GM15510 (cell line): ENCODE data around the gene PDCD1LG2.

Experiments
- POLR2A ChIP-seq: IDR thresholded peaks from 3 replicates; pipeline ENCODE4 v1.6.1; 2011; ENCODE audit warnings: borderline replicate concordance; ENCODE audit not compliant: insufficient read length; ENCODE audit errors: extremely low read depth

PDCD1LG2 gene

DNA sequence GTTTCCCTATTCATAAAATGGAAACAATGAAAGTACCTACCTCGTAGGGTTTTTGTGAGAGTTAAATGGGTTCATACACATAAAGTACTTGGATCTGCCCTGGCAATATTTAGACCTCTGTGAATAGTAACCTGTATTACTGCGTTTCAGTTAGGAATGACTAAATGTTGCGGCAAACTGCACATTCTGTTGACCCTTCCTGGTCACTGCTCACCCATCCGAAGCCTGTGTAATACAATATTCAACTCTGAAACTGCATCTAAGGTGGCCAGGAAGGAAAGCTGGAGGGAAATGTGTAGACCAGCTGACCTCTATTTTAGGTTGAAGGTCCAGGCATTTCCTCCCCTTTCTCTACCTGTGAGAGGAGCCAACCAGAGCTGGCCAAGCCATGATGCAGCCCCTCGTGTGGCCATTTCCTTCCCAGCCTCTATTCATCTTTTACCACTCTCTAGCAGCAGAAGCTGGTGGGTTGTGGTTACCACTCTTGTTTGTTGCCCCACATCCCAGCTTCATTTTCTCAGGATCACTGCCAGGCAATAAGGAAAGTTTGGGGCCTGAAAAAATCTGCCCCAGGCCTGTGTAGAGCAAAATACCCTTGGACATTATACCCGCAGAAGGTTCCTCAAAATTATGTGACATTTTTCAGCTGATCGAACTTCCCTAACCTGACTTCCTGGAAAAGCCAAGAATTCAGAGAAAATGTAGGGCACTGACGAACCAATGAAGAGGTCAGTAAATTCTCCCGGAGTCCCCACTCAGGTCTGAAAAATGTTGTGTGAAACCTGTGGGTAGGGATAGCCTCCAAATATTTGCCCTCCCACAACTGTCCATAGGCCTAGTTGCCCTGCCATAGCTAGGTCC is 20.5 kb upstream of the PDCD1LG2 start:
- no peak for TF ChIP-seq POLR2A

DNA sequence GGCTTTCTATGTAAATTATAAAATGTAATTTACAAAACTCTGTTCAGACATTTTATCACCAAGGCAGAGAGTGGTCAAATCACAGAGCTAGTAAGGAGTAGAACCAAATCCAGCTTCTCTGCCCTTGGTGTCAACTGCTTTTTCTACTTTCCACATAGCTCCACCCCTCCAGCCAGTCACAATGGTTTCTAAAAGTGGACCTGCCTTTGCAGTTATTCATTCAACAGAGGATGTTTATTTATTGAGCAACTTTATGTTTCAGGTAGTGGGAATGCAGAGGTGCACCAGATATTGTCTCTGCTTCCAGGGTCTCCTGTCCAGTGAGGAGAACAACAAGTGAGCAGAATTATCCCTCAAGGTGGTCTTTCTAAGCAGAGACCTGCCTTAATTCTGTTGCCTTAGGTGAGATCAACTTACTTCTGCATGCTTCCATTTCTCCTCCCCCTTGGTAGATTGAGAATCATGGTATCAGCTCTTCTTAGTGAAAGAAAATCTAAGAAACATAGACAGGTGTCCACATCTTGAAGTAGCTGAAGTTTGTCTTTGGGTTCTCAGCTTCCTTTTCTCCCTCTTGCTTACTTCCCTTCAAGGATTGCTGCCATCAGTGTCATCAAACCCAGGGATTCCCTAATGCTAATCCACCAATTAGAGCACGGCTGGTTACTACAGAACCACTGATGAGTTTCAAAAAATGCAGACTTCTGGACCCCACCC is 17.2 kb upstream of the PDCD1LG2 start:
- no peak for TF ChIP-seq POLR2A

DNA sequence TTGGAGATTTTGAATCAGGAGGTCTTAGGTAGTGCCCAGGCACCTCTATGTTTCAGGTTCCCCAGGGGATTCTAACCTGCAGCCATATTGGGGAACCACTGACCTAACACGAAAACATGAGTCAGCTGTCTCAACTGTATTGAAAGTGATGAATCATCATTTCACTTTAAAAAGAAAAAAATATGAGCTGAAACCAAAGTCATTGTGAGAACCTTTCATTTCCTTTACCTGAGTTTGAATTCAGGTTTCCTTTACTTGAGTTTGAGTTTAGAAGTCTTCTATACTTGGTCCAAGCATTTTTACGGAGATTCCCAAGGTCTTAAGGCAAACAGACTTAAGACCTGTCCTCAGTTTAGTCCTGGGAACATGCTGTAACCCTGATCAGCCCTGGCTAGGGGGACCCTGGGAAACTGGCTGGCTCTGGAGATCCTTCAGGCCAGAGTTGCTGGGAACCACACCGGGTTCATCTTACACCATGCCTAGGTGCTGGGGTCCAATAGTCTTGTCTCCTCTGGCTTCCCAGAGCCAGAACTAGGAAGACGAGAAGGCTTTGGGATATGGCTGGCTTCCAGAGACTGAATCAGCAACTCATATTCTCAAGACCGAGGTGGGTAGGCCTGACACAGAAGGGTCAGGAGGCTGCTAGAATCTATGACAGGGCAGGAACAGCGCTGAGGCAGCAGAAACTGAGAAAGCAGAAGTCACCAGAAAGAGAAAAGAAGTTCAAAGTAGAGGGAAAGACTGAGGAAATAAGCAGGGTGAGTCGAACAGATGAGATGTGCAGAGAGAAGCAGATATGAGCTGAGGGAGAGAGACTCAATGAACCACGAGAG is 16.4 kb upstream of the PDCD1LG2 start:
- TF ChIP-seq POLR2A, result no peak

DNA sequence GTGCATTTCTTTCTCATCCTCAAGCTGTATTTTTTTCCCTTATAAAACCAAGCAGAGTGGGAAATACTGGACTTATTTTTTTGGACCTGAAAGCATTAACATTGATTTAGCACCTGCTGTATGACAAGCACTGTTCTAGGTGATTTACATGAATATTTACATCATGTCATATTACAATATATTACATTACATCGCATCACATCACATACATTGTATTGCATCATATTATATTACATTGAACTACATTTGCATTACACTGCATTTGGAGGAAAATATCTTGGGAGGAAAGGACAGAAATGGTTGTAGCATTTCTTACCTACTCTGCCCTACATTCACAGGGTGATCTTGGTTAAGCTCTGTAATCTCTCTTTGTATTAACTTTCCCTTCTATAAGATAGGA is 11.2 kb upstream of the PDCD1LG2 start:
- no peak for TF ChIP-seq POLR2A

DNA sequence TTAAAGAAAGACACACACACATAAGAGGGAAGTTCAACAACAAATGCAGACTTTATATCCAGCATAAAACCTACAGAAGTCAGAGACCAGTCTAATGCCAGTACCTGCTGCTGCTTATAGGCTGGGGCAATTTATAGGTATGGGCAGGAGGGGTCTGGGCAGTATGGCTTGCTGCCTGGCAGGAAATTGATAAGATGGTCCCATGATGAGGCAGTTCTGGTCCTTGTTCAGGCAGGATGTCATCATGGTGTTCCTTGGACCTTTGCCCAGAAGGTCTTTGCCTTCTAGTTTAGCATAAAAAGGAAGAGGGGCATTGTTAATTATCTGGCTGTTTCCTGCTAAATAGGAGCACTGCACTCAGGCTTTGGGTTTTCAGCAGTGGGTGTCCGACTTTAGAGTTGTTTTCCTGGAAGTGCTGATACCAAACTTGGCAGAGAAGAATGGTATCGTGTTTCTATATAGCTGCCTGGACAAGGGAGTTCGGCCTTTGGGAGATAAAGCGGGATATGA is 10.4 kb upstream of the PDCD1LG2 start:
- TF ChIP-seq POLR2A, result no peak

DNA sequence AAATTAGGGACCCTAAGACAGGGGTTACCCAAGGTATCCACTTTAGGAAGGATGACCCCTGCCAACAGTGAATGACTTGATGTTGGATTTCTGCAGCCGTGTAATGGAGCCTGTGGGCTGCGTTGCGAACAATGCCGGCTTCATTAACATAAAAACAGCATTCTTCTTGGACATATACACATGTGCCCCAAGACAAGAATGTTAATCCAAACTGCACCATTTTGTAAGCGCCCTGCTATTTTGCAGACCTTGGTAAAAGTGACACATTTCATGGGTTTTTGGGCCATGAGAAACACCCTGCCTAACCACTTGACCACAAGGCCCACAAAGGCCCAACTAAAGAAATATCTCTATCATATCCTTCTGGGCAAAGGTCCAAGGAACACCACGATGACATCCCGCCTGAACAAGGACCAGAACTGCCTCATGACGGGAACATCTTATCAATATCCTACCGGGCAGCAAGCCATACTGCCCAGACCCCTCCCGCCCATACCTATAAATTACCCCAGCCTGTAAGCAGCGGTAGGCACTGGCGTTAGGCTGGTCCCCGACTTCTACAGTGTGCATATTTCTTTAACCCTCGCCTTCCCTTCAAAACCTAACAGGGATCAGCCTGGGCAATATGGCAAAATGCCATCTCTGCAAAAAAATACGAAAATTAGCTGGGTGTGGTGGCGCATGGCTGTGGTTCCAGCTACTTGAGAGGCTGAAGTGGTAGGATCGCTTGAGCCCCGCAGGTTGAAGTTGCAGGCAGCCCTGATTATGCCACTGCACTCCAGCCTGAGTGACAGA is 9.7 kb upstream of the PDCD1LG2 start:
- no peak for TF ChIP-seq POLR2A

DNA sequence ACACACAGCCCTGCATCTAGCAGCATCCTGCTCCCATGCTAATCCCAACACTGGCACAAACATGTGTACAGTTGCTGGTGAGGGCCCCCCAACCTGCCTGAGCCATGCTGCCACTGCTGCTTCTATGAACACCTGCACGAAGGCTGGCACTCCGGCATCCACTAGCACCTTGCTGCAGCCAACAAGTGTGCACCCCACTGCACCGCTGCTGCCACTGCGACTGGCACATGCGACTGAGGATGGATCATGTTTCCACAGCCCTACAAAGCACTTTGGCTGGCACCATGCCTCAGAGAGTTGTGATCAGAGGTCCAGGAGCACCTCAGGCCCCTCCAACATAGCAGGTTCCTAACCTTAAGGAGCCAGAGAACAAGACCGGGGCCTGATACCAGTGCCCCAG is 7.8 kb upstream of the PDCD1LG2 start:
- TF ChIP-seq POLR2A, result no peak

DNA sequence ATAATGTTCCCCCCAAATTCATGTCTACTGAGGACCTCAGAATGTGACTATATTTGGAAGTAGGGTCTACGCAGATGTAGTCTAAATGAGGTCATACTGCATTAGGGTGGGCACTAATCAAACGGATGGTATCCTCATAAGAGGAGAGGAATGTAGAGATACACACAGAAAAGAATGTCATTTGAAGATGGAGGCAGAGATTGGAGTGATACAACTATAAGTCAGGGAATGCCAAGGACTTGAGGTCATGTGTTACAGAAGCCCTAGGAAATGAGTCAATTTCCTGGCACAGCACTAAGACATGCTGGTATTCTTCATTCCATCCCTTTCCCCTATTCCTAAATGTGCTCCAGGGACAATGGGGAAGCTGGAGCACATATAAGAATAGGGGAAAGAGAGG is 758 bp upstream of the PDCD1LG2 start:
- TF ChIP-seq POLR2A, result no peak

DNA sequence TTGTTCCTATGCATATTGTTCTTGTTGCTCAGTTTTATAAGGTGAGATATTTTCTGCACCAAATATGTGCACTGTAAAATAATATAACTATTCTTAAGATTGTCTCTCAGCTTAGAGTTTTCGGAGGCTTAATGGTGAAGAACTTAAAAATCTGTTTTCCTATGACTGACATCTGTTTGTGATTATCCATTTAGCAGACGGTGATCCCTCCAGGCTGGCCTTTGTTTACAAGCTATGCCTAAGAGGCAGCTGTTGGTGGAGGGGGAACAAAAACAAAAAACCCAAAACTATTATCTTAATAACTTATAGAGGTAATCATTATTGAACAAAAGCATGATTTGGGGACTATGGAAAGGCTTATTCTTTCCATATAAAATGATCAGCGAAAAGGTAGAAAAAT is 658 bp downstream of the PDCD1LG2 start:
- TF ChIP-seq POLR2A, result no peak

DNA sequence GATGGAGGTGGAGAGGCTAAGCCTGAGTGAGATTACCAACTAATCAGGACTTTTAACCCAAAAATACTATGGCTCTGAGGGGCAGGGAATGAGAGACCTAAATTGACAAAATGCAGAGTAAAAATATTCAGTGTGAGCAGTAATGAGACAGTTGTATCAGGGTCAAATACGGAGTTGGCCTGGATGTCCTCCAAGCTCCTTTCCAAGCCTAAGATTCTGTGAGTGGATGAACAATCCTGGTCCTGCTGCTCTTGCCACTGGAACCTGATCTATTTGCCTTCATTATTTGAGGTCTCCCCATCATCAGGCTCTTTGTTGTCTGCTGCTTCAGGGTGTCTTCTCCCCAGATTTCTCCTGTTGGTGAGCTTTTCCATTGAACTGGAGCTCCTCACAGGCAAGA is 1.1 kb downstream of the PDCD1LG2 start:
- TF ChIP-seq POLR2A, result no peak

DNA sequence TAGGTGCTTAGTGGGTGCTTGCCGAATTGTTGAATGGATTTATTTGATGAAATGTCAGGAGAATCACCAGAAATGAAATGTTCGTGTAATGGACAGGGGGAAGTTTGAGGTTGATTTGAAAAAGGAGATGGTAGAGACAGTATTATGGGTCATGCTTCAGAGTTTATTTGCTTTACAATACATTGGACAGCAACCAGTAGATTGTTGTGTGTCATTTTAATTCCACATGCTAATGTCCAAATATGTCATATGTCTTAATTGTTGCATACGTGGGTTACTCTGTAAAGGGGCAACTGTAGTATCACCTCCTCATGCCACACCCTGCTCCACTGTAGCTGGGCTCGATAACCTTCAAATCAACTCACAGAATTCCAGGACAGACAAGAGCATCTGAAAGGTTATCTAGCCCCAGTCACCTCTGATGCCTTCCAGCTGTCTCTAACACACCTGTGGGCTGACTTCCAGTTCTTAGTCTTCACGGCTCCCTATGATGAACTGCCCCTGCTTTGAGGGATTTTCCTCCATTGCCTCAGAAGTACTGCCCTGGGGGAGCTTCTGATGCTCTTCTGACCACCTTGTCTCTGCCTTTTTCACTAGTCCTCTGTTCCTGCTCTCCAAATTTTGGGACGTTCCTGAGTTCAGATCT is 1.7 kb downstream of the PDCD1LG2 start:
- peak; percentile 14 for TF ChIP-seq POLR2A

DNA sequence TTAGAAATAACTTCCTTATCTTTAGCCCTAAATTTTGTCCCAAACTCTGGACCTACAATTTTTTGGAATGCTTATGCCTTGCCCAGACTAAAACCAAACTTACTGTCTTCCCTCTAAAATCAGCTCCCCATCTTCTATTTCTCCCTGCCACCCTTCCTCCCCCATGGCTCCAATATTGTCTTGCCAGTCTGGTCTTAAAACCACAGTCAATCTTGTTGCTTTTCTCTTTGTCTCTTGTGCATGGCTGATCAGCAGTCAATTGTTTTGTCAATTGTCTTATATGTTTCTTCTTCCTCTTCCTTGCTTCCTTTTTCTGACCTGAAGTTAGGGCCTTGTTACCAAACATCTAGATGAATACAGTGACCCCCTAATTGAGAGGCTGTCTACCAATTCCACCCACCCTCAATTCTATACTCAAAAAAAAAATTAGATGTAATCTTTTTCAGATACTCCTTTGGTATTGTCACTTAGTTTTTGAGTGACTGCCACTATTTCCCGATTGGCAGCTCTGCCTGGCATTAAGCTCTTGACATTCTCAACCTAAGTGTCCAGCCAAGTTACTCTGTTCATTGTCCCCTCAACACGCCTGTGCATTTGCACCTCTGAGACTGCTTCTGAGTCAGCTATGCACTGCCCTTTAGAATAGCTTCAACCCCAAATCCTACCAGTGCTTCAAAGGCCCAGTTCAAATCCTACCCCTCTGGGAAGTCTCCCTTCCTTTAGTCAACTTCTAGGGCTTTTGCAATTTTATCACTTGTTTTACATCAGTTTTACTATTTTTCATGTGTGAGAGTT is 2.5 kb downstream of the PDCD1LG2 start:
- TF ChIP-seq POLR2A, result no peak
